ENCODE results near the gene ZNF766. TPM values are rescaled to one million over a fixed set of nuclear protein-coding genes. Genes with fewer than 3 reads are reported as not detected.

The ZNF766 gene
- total and polyA plus RNA-seq, 2 of the 8 experiments (the other 6 are each of a cell fraction or from before 2014, with no cell fraction given) = 8.3 to 31.9 TPM

- DNase-seq (ENCODE audit: low read depth in 1 of 2, low spot score in 2 of 2) = no peak
- peaks cover 6 to 71% (median 35%) of the 10 kb centered on the region in 4 experiments; a peak in 7 of 8 replicates for H3K36me3 ChIP-seq (ENCODE audit: control insufficient read depth in 2 of 4, insufficient read depth in 4 of 4, low read length in 3 of 4)
- H3K4me2 ChIP-seq (ENCODE audit: insufficient read depth in 1 of 2, low read depth in 2 of 2, low read length in 2 of 2) = no peak overlapping the region
- TF ChIP-seq GTF2F1 (IDR thresholded peaks at IDR 0.05; ENCODE audit: borderline replicate concordance, low read depth, low read length) = no peak
- peak; percentile 72; the same call in 1 of the 2 replicates for TF ChIP-seq ZNF274 (IDR thresholded peaks at IDR 0.05; ENCODE audit: borderline replicate concordance, extremely low read depth, low read length)
- no peak overlapping the region for H2BK15ac ChIP-seq (ENCODE audit: low read length)
- 94% methylated on average over 6 of the region's 6 CpGs; no CpG with 5 or more reads in 1 of the 2 experiments for WGBS, 2 experiments (ENCODE audit: extremely low coverage in 1 of 2, insufficient coverage in 1 of 2, insufficient read length in 1 of 2, insufficient replicate concordance in 2 of 2, low coverage in 1 of 2, low lambda C conversion rate in 2 of 2, missing lambda C conversion rate in 1 of 2)
- H3K23me2 ChIP-seq (ENCODE audit: low read depth, low read length) = no peaks in the 10 kb centered on the region
- H3K79me1 ChIP-seq (ENCODE audit: low read depth, low read length) = no peaks in the 10 kb centered on the region
- H2BK5ac ChIP-seq (ENCODE audit: low read depth, low read length) = no peak overlapping the region
- H2BK120ac ChIP-seq (replicated peaks; ENCODE audit: low read depth, low read length) = no peak overlapping the region
- no peak overlapping the region; the same call in 1 of the 2 replicates for H4K8ac ChIP-seq (ENCODE audit: extremely low read depth, insufficient read depth, low read length)
- ChIA-PET POLR2A (ENCODE audit: partially characterized antibody) (no interaction called here), CTCF (ENCODE audit: partially characterized antibody) (no interaction called here)
- H4K20me1 ChIP-seq (replicated peaks in 1 of 2; ENCODE audit: control insufficient read depth in 1 of 2, insufficient read depth in 2 of 2, low read length in 2 of 2) = no peaks in the 10 kb centered on the region
- no peak overlapping the region for H4K91ac ChIP-seq (replicated peaks; ENCODE audit: insufficient read length, low read length)
- H3K9me3 ChIP-seq (ENCODE audit: insufficient read depth in 2 of 2, low read depth in 1 of 2, low read length in 1 of 2) = peaks cover 83 to 85% of the 10 kb centered on the region in 2 experiments
- no peak overlapping the region for H3K27ac ChIP-seq (ENCODE audit: low read depth, low read length)
- H3K4me1 ChIP-seq (replicated peaks in 1 of 4; ENCODE audit: control insufficient read depth in 3 of 4, insufficient read depth in 4 of 4, low read length in 3 of 4) = no peaks in the 10 kb centered on the region
- H3K27me3 ChIP-seq (replicated peaks in 1 of 4; ENCODE audit: control insufficient read depth in 3 of 4, extremely low read depth in 1 of 4, insufficient read depth in 3 of 4, low read length in 3 of 4) = no peaks in the 10 kb centered on the region
- H3K9ac ChIP-seq (replicated peaks in 1 of 4; ENCODE audit: extremely low read depth in 1 of 4, low read depth in 3 of 4, low read length in 3 of 4) = no peak overlapping the region
- H3K23ac ChIP-seq (ENCODE audit: insufficient read length) = no peak overlapping the region
- no peak overlapping the region for H2AK5ac ChIP-seq (ENCODE audit: low read depth, low read length)
- H4K5ac ChIP-seq (ENCODE audit: insufficient read length, low read depth, low read length) = no peak overlapping the region
- H3K14ac ChIP-seq (ENCODE audit: insufficient read length) = no peak overlapping the region
- H2AFZ ChIP-seq (ENCODE audit: low read length) = no peak overlapping the region
- H3K4ac ChIP-seq (replicated peaks; ENCODE audit: insufficient read length, low read depth, low read length) = no peak overlapping the region
- no peak overlapping the region for H3K56ac ChIP-seq (replicated peaks; ENCODE audit: insufficient read length, low read depth, low read length)
- FAIRE-seq = no peak
- H3K79me2 ChIP-seq (ENCODE audit: control insufficient read depth in 1 of 2, insufficient read depth in 2 of 2, low read length in 2 of 2) = no peaks in the 10 kb centered on the region
- H3K4me3 ChIP-seq (ENCODE audit: extremely low read depth in 1 of 4, insufficient read depth in 2 of 4, low read depth in 3 of 4, low read length in 4 of 4) = no peak overlapping the region
- no peak overlapping the region for H2BK12ac ChIP-seq (ENCODE audit: low read depth, low read length)
- H3K18ac ChIP-seq (ENCODE audit: extremely low read depth, low read length) = no peak overlapping the region
- no peak overlapping the region for H2BK20ac ChIP-seq (ENCODE audit: low read length)
These were observed 53.0 kb downstream of the ZNF766 start for GRCh38 chr19:52322429-52322828.

Data from H1 (cell line).